ENCODE data around the gene SLC4A8.

The SLC4A8 gene

DNA sequence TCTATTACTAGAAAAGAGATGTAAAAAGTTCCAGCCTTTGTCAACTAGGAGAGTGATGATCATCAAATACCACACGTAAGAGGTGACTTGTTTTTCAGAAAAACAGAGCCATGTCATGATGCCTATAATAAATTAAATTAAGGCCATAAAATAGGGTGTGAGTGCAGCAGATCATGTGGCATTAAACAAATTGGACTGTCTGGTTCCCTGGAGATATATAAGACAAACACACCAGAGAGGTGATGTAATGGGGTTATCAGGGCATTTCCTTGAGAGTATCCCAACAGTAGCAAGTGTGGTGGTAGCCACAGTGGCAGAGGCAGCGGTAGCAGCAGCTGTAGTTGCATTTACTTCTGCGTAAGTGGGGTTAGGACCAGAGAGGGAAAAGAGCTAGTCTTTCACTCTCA lies 18.8 kb upstream of the SLC4A8 start:
- Histone ChIP-seq H3K4me3 (ENCODE audit: low read depth, low read length) (no peak overlapping the region), H3K9me3 (ENCODE audit: severe bottlenecking) (no peaks in the 10 kb centered on the region), H3K27ac (no peak overlapping the region), H3K36me3 (no peaks in the 10 kb centered on the region), H3K27me3 (ENCODE audit: insufficient read depth, low read depth, severe bottlenecking) (no peaks in the 10 kb centered on the region)
- DNase-seq, result no peak
- TF ChIP-seq, protein P1, sequence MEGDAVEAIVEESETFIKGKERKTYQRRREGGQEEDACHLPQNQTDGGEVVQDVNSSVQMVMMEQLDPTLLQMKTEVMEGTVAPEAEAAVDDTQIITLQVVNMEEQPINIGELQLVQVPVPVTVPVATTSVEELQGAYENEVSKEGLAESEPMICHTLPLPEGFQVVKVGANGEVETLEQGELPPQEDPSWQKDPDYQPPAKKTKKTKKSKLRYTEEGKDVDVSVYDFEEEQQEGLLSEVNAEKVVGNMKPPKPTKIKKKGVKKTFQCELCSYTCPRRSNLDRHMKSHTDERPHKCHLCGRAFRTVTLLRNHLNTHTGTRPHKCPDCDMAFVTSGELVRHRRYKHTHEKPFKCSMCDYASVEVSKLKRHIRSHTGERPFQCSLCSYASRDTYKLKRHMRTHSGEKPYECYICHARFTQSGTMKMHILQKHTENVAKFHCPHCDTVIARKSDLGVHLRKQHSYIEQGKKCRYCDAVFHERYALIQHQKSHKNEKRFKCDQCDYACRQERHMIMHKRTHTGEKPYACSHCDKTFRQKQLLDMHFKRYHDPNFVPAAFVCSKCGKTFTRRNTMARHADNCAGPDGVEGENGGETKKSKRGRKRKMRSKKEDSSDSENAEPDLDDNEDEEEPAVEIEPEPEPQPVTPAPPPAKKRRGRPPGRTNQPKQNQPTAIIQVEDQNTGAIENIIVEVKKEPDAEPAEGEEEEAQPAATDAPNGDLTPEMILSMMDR (IDR thresholded peaks at IDR 0.05; ENCODE audit: low read depth, low read length), result no peak

DNA sequence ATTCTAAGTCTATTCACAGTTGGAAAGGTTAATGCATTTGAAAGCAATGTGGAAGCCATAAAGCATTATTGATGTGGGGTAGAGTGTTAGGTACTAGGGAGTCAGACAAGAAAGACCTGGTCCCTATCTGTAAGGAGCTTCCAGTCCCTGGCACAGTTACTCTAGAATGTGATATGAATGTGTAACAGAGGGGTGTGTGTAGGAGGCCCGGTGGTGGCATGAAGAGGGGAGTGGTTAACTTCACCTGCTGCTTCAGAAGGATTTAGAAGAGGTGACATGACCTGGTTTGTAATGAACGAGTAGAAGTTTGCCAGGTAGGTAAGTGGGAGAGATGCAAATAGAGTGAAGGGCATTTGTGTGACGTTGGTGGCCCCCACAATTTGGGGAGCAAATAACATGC lies 18.3 kb upstream of the SLC4A8 start:
- H3K4me3 ChIP-seq (ENCODE audit: low read depth, low read length), result no peak overlapping the region
- no peak overlapping the region for H3K27ac ChIP-seq
- H3K27me3 ChIP-seq (ENCODE audit: insufficient read depth, low read depth, severe bottlenecking), result no peaks in the 10 kb centered on the region
- no peaks in the 10 kb centered on the region for H3K36me3 ChIP-seq
- TF ChIP-seq, protein P1 (IDR thresholded peaks at IDR 0.05; ENCODE audit: low read depth, low read length), result no peak
- no peak for DNase-seq
- H3K9me3 ChIP-seq (ENCODE audit: severe bottlenecking), result no peaks in the 10 kb centered on the region

GRCh38 chr12:51406859-51407258 lies 17.8 kb upstream of the SLC4A8 start:
- Histone ChIP-seq H3K27me3 (ENCODE audit: insufficient read depth, low read depth, severe bottlenecking) (no peaks in the 10 kb centered on the region), H3K36me3 (no peaks in the 10 kb centered on the region), H3K27ac (no peak overlapping the region), H3K4me3 (ENCODE audit: low read depth, low read length) (no peak overlapping the region), H3K9me3 (ENCODE audit: severe bottlenecking) (no peaks in the 10 kb centered on the region)
- DNase-seq, result no peak
- TF ChIP-seq, protein P1 (IDR thresholded peaks at IDR 0.05; ENCODE audit: low read depth, low read length), result no peak

DNA sequence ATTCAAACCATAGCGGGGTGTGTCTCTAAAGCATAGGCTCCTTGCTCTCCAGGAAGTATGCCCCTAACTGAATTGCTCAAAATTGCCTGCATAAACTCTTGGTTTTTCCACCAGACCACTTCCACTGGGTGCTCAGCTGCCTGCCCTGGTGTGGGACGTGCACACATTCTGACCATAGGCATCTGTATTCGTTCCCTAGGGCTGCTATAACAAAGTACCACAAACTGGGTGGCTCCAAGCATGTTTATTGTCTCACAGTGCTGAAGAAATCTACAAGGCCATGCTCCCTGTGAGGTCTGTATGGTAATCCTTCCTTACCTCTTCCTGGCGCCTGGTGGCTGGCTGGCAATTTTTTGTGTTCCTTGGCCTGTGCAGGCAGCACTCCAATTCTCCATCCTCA lies 17.0 kb upstream of the SLC4A8 start:
- Histone ChIP-seq H3K9me3 (ENCODE audit: severe bottlenecking) (no peaks in the 10 kb centered on the region), H3K27me3 (ENCODE audit: insufficient read depth, low read depth, severe bottlenecking) (no peaks in the 10 kb centered on the region), H3K36me3 (no peaks in the 10 kb centered on the region), H3K27ac (no peak overlapping the region), H3K4me3 (ENCODE audit: low read depth, low read length) (no peak overlapping the region)
- TF ChIP-seq, protein P1 (IDR thresholded peaks at IDR 0.05; ENCODE audit: low read depth, low read length), result no peak
- no peak for DNase-seq

DNA sequence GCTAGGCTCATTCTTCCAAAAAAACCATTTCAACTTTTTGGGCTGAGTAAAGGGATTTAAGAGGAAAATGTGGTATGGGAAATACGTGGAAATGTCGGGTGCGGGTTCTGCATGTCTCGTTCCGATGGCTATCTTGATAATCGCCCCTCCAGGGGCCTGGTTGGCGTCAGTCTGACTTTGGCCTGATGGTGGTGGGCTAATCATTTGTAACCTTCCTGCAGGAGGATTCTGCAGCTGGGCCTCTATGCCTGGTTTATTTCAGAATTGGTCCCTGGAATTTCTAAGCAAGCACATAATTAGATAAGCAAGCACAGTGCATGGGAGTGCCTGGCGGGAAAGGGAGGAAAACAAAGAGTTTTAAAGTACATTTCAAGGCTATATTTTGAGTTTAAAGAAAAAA lies 14.8 kb upstream of the SLC4A8 start:
- TF ChIP-seq, protein P1 (IDR thresholded peaks at IDR 0.05; ENCODE audit: low read depth, low read length), result no peak

GRCh38 chr12:51413149-51413548 lies 11.5 kb upstream of the SLC4A8 start:
- H3K36me3 ChIP-seq, result no peaks in the 10 kb centered on the region
- no peaks in the 10 kb centered on the region for H3K9me3 ChIP-seq (ENCODE audit: severe bottlenecking)
- H3K4me3 ChIP-seq (ENCODE audit: low read depth, low read length), result no peak overlapping the region
- no peaks in the 10 kb centered on the region for H3K27me3 ChIP-seq (ENCODE audit: insufficient read depth, low read depth, severe bottlenecking)
- DNase-seq, result no peak
- no peak overlapping the region for H3K27ac ChIP-seq
- TF ChIP-seq, protein P1 (IDR thresholded peaks at IDR 0.05; ENCODE audit: low read depth, low read length), result no peak

More for the DNA sequence above, 14.8 kb upstream of the SLC4A8 start:
- DNase-seq, result no peak
- Histone ChIP-seq H3K27me3 (ENCODE audit: insufficient read depth, low read depth, severe bottlenecking) (no peaks in the 10 kb centered on the region), H3K36me3 (no peaks in the 10 kb centered on the region), H3K27ac (no peak overlapping the region), H3K4me3 (ENCODE audit: low read depth, low read length) (no peak overlapping the region), H3K9me3 (ENCODE audit: severe bottlenecking) (no peaks in the 10 kb centered on the region)
